IMR-90 (cell line): ENCODE results near the gene B3GALT6. TPM values are rescaled to one million over a fixed set of nuclear protein-coding genes. Genes with fewer than 3 reads are reported as not detected.

Source experiments
- ATAC-seq: fragments of 200-7000 bp; cut with Tn5 transposase; 2 replicates; pipeline ENCODE4 v1.9.1; 2020; ENCODE audit warnings: low read depth, mild to moderate bottlenecking, moderate library complexity
- BruUV-seq: library from RNA; stranded (reverse); fragments of 400-500 nt; replicated peaks from 2 replicates; lab custom pipeline; 2021; lab: Mats Ljungman, UMichigan
- CTCF ChIA-PET: fragments of 300-600 bp; formaldehyde crosslinking; extraction: SDS; loops from one replicate; lab custom pipeline; 2021; ENCODE audit warnings: antibody characterized with exemption; lab: Yijun Ruan, JAX
- POLR2A ChIA-PET: fragments of 300-600 bp; sonication (Branson Sonifier 250); formaldehyde crosslinking; loops from one replicate; lab custom pipeline; 2022; ENCODE audit warnings: antibody characterized with exemption; ENCODE audit not compliant: unreplicated experiment; lab: Charles Lee
- DNase-seq: peaks from one replicate; pipeline ENCODE4 v3.0.0; 2013
- H2AFZ ChIP-seq: replicated peaks from 2 replicates; pipeline ENCODE3; 2013; ENCODE audit warnings: low read length, mild to moderate bottlenecking; ENCODE audit not compliant: poor library complexity
- H2AK5ac ChIP-seq: 2 replicates; pipeline ENCODE4 v1.6.1; 2013; ENCODE audit warnings: low read depth, low read length, inconsistent platforms
- H2AK9ac ChIP-seq: replicated peaks from 2 replicates; pipeline ENCODE3; 2013; ENCODE audit warnings: mild to moderate bottlenecking, low read depth, low read length, moderate library complexity; ENCODE audit not compliant: poor library complexity
- H2BK120ac ChIP-seq: 2 replicates; pipeline ENCODE4 v1.6.1; 2013; ENCODE audit warnings: low read depth, low read length, inconsistent platforms
- H2BK15ac ChIP-seq: 3 replicates; pipeline ENCODE4 v1.6.1; 2013; ENCODE audit warnings: low read depth, low read length, inconsistent platforms
- H2BK20ac ChIP-seq: 2 replicates; pipeline ENCODE4 v1.6.1; 2013; ENCODE audit warnings: low read depth, mild to moderate bottlenecking, inconsistent platforms, low read length, moderate library complexity
- H2BK5ac ChIP-seq: 2 replicates; pipeline ENCODE4 v1.6.1; 2013; ENCODE audit warnings: mild to moderate bottlenecking, low read depth, low read length, inconsistent platforms; ENCODE audit not compliant: poor library complexity, severe bottlenecking
- H3K14ac ChIP-seq: replicated peaks from 2 replicates; pipeline ENCODE4 v1.6.1; 2013; ENCODE audit warnings: low read depth, low read length, inconsistent platforms
- H3K18ac ChIP-seq: 2 replicates; pipeline ENCODE4 v1.6.1; 2013; ENCODE audit warnings: low read depth, low read length, control low read depth
- H3K23ac ChIP-seq: 2 replicates; pipeline ENCODE4 v1.6.1; 2013; ENCODE audit warnings: low read depth, low read length, inconsistent platforms
- H3K27ac ChIP-seq: 2 replicates; pipeline ENCODE4 v1.5.1; 2013; ENCODE audit warnings: mild to moderate bottlenecking, control low read depth, low read length; ENCODE audit not compliant: insufficient read depth
- H3K27me3 ChIP-seq: 2 replicates; pipeline ENCODE4 v1.6.1; 2013; ENCODE audit warnings: low read length; ENCODE audit not compliant: control insufficient read depth, insufficient read depth
- H3K36me3 ChIP-seq: 2 replicates; pipeline ENCODE4 v1.6.1; 2013; ENCODE audit warnings: low read length, mixed read lengths; ENCODE audit not compliant: control insufficient read depth, insufficient read depth
- H3K4ac ChIP-seq: 2 replicates; pipeline ENCODE4 v1.6.1; 2013; ENCODE audit warnings: low read depth, low read length, inconsistent platforms
- H3K4me1 ChIP-seq: 2 replicates; pipeline ENCODE4 v1.6.1; 2013; ENCODE audit warnings: low read length, mixed read lengths; ENCODE audit not compliant: control insufficient read depth, insufficient read depth
- H3K4me2 ChIP-seq: 2 replicates; pipeline ENCODE4 v1.6.1; 2013; ENCODE audit warnings: low read depth, mild to moderate bottlenecking, control low read depth, low read length, moderate library complexity
- H3K4me3 ChIP-seq: 2 replicates; pipeline ENCODE4 v1.5.1; 2013; ENCODE audit warnings: low read depth, mild to moderate bottlenecking, control low read depth, low read length, moderate library complexity; ENCODE audit not compliant: insufficient read depth
- H3K56ac ChIP-seq: 2 replicates; pipeline ENCODE4 v1.6.1; 2013; ENCODE audit warnings: low read length, inconsistent platforms; ENCODE audit not compliant: insufficient read depth; ENCODE audit errors: extremely low read depth
- H3K79me1 ChIP-seq, 2 experiments: 2 replicates each; pipeline ENCODE4 v1.6.1; 2013; ENCODE audit warnings: low read length in 2 of 2, inconsistent platforms in 1 of 2, low read depth in 1 of 2
- H3K9ac ChIP-seq: 2 replicates; pipeline ENCODE4 v1.6.1; 2013; ENCODE audit warnings: low read depth, low read length, control low read depth
- H3K9me1 ChIP-seq: 2 replicates; pipeline ENCODE4 v1.6.1; 2013; ENCODE audit warnings: low read length, inconsistent platforms; ENCODE audit not compliant: insufficient read depth
- H3K9me3 ChIP-seq: 2 replicates; pipeline ENCODE4 v1.6.1; 2013; ENCODE audit warnings: low read length; ENCODE audit not compliant: control insufficient read depth, insufficient read depth
- H4K20me1 ChIP-seq: 2 replicates; pipeline ENCODE4 v1.6.1; 2013; ENCODE audit warnings: low read length, inconsistent platforms; ENCODE audit not compliant: insufficient read depth
- H4K5ac ChIP-seq: 2 replicates; pipeline ENCODE4 v1.6.1; 2013; ENCODE audit warnings: mild to moderate bottlenecking, low read depth, low read length, control low read depth
- H4K8ac ChIP-seq, 2 experiments: 2 replicates each; pipeline ENCODE4 v1.6.1; 2013; ENCODE audit warnings: low read depth in 2 of 2, low read length in 2 of 2, control low read depth in 1 of 2, inconsistent platforms in 1 of 2
- H4K91ac ChIP-seq: 2 replicates; pipeline ENCODE4 v1.6.1; 2013; ENCODE audit warnings: low read depth, low read length, inconsistent platforms; ENCODE audit not compliant: insufficient read depth
- BHLHE40 ChIP-seq: fragments of 150-350 bp; IDR thresholded peaks from 2 replicates; pipeline ENCODE4 v1.6.1; 2016; ENCODE audit warnings: mild to moderate bottlenecking, low read depth, low read length
- FOS ChIP-seq: fragments of 150-350 bp; IDR thresholded peaks from 2 replicates; pipeline ENCODE4 v1.6.1; 2016; ENCODE audit warnings: low read depth, low read length
- MAFK ChIP-seq: IDR thresholded peaks from 2 replicates; pipeline ENCODE4 v1.6.1; 2012; ENCODE audit warnings: low read depth, low read length, improper control_type of control experiment
- MAZ ChIP-seq: IDR thresholded peaks from 2 replicates; pipeline ENCODE4 v1.6.1; 2012; ENCODE audit warnings: low read depth, mild to moderate bottlenecking, low read length, improper control_type of control experiment, moderate library complexity, borderline replicate concordance
- NFE2L2 ChIP-seq: fragments of 150-350 bp; IDR thresholded peaks from 2 replicates; pipeline ENCODE4 v1.6.1; 2016; ENCODE audit warnings: low read depth, mild to moderate bottlenecking, low read length
- POLR2A ChIP-seq: IDR thresholded peaks from 2 replicates; pipeline ENCODE4 v1.6.1; 2012; ENCODE audit warnings: mild to moderate bottlenecking, low read depth, low read length
- RAD21 ChIP-seq: IDR thresholded peaks from 2 replicates; pipeline ENCODE4 v1.6.1; 2012; ENCODE audit warnings: low read length, improper control_type of control experiment
- RCOR1 ChIP-seq: IDR thresholded peaks from 2 replicates; pipeline ENCODE4 v1.6.1; 2012; ENCODE audit warnings: mild to moderate bottlenecking, low read length, improper control_type of control experiment; ENCODE audit not compliant: insufficient replicate concordance
- RFX5 ChIP-seq: IDR thresholded peaks from 2 replicates; pipeline ENCODE4 v1.8.0; 2012; ENCODE audit warnings: low read depth, mild to moderate bottlenecking, low read length, moderate library complexity
- SMC3 ChIP-seq: fragments of 150-350 bp; IDR thresholded peaks from 2 replicates; pipeline ENCODE4 v1.6.1; 2016; ENCODE audit warnings: low read depth, mild to moderate bottlenecking, antibody characterized with exemption, low read length, moderate library complexity
- WGBS, 2 experiments: methylation state at CpG; one replicate each; pipeline versions ENCODE4 v1.1.5 to v1.1.7; 2013; ENCODE audit warnings: missing lambda C conversion rate in 2 of 2; ENCODE audit not compliant: insufficient read length in 1 of 2; ENCODE audit errors: extremely low coverage in 2 of 2; 5-methylcytosine and 5-hydroxymethylcytosine counted together
- dilution Hi-C: fragments of 300-500 bp; cut with HindIII; formaldehyde crosslinking; loops from one replicate; pipeline ENCODE4 v1.14.3; 2018; ENCODE audit warnings: low sequenced_read_pairs; ENCODE audit not compliant: unreplicated experiment
- in situ Hi-C: fragments of 300-500 bp; cut with MboI; formaldehyde crosslinking; loops from 3 replicates; pipeline ENCODE4 v1.14.3; 2019; ENCODE audit warnings: low sequenced_read_pairs, inconsistent platforms, mixed read lengths
- intact Hi-C: fragments of 100-400 bp; cut with micrococcal nuclease; formaldehyde crosslinking; loops from 2 replicates; pipeline ENCODE4 v1.10.0; 2022
- polyA plus RNA-seq, 3 experiments: library from polyadenylated mRNA; depleted of rRNA; stranded (reverse); fragments of >200 nt; gene quantifications; 2 replicates each; pipeline ENCODE4 v1.2.3, GENCODE V29; 2012; ENCODE audit warnings: low replicate concordance in 1 of 3
- total RNA-seq: library from RNA; depleted of rRNA; stranded (reverse); fragments of >200 nt; gene quantifications from 2 replicates; pipeline ENCODE4 v1.2.3, GENCODE V29; 2012
- TF ChIP-seq, protein P1 (sequence below): fragments of 150-350 bp; IDR thresholded peaks from 2 replicates; pipeline ENCODE4 v1.6.1; 2016; ENCODE audit warnings: low read depth, mild to moderate bottlenecking, low read length, moderate library complexity, borderline replicate concordance
- TF ChIP-seq, protein P2 (sequence below): conservative IDR thresholded peaks from 2 replicates; pipeline ENCODE4 v1.5.1; 2012; ENCODE audit warnings: mild to moderate bottlenecking, low read depth, low read length, improper control_type of control experiment
- TF ChIP-seq, protein P3 (sequence below): fragments of 150-350 bp; IDR thresholded peaks from 2 replicates; pipeline ENCODE4 v1.6.1; 2017; ENCODE audit warnings: mild to moderate bottlenecking, antibody characterized with exemption, low read length, low read depth

Gene B3GALT6
- total and polyA plus RNA-seq, 2 of the 4 experiments (the other 2 are of a cell fraction), result 12.2 to 23.0 TPM

DNA sequence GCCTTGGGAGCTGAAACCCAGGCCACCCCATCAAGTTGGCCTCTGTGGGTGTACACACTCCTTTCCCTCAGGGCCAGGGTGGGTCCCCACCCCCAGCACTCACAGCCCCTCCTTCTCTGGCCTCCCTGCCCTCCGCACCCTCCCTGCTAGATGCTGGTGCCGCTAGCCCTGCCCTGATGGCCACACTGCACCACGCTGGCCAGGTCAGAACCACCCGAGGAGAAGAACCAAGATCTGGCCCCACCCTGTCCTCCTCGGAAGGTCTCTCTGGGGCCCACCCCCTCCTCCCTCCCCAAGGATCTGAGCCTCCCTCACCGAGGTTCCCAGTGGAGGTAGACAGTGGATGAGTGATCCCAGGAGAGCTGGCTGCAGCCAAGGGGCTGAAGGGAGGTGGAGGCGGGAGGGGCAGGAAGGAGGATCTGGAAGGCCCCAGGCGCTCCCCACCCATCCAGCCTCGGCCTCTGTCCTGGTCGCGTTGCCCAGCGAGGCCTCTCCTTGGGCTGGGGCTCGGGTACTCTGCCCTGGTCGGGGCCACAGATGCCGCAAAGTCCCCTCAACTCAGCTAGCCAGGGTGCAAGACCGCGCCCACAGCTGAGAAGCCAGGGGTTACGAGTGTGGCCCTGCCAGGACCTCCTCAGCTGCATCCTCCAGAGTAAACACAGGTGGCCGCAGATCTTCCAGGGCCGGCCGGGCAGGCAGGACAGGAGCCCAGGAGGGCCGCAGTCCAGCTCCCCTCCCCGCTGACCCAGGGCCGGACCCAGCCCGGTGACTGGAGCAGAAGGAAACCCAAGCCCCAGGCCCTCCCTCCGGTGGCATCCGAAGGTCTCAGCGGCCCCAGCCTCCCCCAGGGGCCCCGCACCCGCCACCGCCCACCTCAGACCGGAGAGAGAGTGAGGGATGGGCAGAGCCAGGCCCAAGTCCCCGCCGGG lies 5.2 kb downstream of the B3GALT6 start:
- no peak overlapping the region for H3K14ac ChIP-seq
- WGBS, 2 experiments, result 52% methylated on average over 22 of the region's 34 CpGs; no CpG with 5 or more reads in 1 of the 2 experiments
- no peak overlapping the region for H3K18ac ChIP-seq
- peak overlapping the region; percentile 2 for H2BK5ac ChIP-seq
- H4K8ac ChIP-seq, result peak overlapping the region in 1 of 2 experiments; percentile 53; a peak in 3 of 4 replicates
- H3K23ac ChIP-seq, result no peak overlapping the region; the same call in 1 of the 2 replicates
- peak overlapping the region; percentile 37; the same call in 1 of the 2 replicates for H4K91ac ChIP-seq
- in situ Hi-C loops (no loop called here), dilution Hi-C loops (no loop called here), intact Hi-C loops (loop anchor here (1.0 kb wide), 1 partner anchor 26 kb away; no protein-coding TSS in a partner anchor)
- H3K79me1 ChIP-seq, result peaks cover 7 to 35% of the 10 kb centered on the region in 2 experiments; a peak in 3 of 4 replicates
- no peaks in the 10 kb centered on the region for H4K20me1 ChIP-seq
- POLR2A ChIA-PET, result no interaction called here
- H2AFZ ChIP-seq, result peak overlapping the region; percentile 65
- DNase-seq (no peak), ATAC-seq (peak; percentile 5; the same call in 1 of the 2 replicates)
- 0 out of 2 replicates have a peak overlapping the region, but pooled peaks have one; percentile 23 for H2BK120ac ChIP-seq
- no peak overlapping the region for H3K27ac ChIP-seq
- peaks cover 2% of the 10 kb centered on the region for H3K36me3 ChIP-seq
- no peak overlapping the region for H3K4me3 ChIP-seq
- peak overlapping the region; percentile 60 for H3K4ac ChIP-seq
- peaks cover 20% of the 10 kb centered on the region for H3K4me1 ChIP-seq
- peak overlapping the region; percentile 72; the same call in 1 of the 2 replicates for H2AK5ac ChIP-seq
- no peak overlapping the region for H3K4me2 ChIP-seq
- no peak overlapping the region for H3K56ac ChIP-seq
- CTCF ChIA-PET, result no interaction called here
- BruUV-seq, result no TSS peak
- H3K9me3 ChIP-seq, result peaks cover 3% of the 10 kb centered on the region
- H2AK9ac ChIP-seq, result peak overlapping the region; percentile 89
- H2BK15ac ChIP-seq, result no peak overlapping the region
- H3K27me3 ChIP-seq, result no peaks in the 10 kb centered on the region
- no peaks in the 10 kb centered on the region for H3K9me1 ChIP-seq
- peak overlapping the region; percentile 10; the same call in 1 of the 2 replicates for H4K5ac ChIP-seq
- H3K9ac ChIP-seq, result no peak overlapping the region
- H2BK20ac ChIP-seq, result no peak overlapping the region
- TF ChIP-seq SMC3 (no peak), RAD21 (no peak), FOS (no peak), MAFK (no peak), MAZ (no peak), NFE2L2 (no peak), RCOR1 (no peak), RFX5 (no peak), BHLHE40 (no peak), POLR2A (no peak)
- TF ChIP-seq, protein P1, sequence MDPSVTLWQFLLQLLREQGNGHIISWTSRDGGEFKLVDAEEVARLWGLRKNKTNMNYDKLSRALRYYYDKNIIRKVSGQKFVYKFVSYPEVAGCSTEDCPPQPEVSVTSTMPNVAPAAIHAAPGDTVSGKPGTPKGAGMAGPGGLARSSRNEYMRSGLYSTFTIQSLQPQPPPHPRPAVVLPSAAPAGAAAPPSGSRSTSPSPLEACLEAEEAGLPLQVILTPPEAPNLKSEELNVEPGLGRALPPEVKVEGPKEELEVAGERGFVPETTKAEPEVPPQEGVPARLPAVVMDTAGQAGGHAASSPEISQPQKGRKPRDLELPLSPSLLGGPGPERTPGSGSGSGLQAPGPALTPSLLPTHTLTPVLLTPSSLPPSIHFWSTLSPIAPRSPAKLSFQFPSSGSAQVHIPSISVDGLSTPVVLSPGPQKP, result no peak
- TF ChIP-seq, protein P2, sequence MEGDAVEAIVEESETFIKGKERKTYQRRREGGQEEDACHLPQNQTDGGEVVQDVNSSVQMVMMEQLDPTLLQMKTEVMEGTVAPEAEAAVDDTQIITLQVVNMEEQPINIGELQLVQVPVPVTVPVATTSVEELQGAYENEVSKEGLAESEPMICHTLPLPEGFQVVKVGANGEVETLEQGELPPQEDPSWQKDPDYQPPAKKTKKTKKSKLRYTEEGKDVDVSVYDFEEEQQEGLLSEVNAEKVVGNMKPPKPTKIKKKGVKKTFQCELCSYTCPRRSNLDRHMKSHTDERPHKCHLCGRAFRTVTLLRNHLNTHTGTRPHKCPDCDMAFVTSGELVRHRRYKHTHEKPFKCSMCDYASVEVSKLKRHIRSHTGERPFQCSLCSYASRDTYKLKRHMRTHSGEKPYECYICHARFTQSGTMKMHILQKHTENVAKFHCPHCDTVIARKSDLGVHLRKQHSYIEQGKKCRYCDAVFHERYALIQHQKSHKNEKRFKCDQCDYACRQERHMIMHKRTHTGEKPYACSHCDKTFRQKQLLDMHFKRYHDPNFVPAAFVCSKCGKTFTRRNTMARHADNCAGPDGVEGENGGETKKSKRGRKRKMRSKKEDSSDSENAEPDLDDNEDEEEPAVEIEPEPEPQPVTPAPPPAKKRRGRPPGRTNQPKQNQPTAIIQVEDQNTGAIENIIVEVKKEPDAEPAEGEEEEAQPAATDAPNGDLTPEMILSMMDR, result no peak
- TF ChIP-seq, protein P3, sequence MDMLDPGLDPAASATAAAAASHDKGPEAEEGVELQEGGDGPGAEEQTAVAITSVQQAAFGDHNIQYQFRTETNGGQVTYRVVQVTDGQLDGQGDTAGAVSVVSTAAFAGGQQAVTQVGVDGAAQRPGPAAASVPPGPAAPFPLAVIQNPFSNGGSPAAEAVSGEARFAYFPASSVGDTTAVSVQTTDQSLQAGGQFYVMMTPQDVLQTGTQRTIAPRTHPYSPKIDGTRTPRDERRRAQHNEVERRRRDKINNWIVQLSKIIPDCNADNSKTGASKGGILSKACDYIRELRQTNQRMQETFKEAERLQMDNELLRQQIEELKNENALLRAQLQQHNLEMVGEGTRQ, result no peak
